Measurements from ENCODE around the gene PSEN2.

DNA sequence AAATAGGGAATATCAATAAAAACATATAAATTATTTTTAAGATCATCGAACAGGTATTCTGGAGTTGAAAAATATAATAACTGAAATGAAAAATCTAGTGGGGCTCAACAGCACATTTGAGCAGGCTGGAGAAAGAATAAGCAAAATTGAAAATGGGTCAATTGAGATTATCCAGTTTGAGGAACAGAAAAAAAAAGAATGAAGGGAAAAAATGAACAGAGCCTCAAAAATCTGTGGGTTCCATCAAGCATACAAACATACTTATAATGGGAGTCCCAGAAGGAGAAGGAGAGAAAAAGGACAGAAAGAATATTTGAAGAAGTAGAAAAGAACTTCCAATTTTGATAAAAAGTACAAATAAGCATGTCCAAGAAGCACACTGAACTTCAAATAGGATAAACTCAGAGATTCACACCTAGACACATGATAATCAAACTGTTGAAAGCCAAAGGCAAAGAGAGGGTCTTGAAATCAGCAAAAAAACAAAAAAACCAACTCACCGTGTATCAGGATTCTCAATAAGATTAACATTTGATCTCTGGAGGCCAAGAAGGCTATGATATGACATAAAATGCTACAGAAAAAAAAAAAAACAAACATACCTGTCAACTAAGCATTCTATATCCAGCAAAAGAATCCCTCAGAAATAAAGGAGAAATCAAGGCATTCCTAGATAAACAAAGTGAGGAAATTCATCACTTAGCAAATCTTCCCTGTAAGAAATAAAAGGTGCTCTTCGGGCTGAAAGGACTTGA lies 64.2 kb downstream of the PSEN2 start:
- TF ChIP-seq, protein P1, sequence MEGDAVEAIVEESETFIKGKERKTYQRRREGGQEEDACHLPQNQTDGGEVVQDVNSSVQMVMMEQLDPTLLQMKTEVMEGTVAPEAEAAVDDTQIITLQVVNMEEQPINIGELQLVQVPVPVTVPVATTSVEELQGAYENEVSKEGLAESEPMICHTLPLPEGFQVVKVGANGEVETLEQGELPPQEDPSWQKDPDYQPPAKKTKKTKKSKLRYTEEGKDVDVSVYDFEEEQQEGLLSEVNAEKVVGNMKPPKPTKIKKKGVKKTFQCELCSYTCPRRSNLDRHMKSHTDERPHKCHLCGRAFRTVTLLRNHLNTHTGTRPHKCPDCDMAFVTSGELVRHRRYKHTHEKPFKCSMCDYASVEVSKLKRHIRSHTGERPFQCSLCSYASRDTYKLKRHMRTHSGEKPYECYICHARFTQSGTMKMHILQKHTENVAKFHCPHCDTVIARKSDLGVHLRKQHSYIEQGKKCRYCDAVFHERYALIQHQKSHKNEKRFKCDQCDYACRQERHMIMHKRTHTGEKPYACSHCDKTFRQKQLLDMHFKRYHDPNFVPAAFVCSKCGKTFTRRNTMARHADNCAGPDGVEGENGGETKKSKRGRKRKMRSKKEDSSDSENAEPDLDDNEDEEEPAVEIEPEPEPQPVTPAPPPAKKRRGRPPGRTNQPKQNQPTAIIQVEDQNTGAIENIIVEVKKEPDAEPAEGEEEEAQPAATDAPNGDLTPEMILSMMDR (IDR thresholded peaks at IDR 0.05) = no peak
- TF ChIP-seq POLR2A (IDR thresholded peaks at IDR 0.05) = no peak
- TF ChIP-seq POLR2AphosphoS5 (IDR thresholded peaks at IDR 0.05) = no peak

Measured in prostate gland (tissue), 2 donors.